Muscle layer of colon (tissue), 2 donors: Measurements from ENCODE around the gene LAMA1.

Experiments
- H3K27ac ChIP-seq: one replicate; pipeline ENCODE4 v1.7.0; 2013; ENCODE audit warnings: low read depth, mild to moderate bottlenecking, low read length, moderate library complexity
- H3K27me3 ChIP-seq, 2 donors: one replicate each; pipeline ENCODE4 v1.7.0; 2013; ENCODE audit warnings: low read length in 2 of 2, mild to moderate bottlenecking in 2 of 2; ENCODE audit not compliant: insufficient read depth in 2 of 2, control insufficient read depth in 1 of 2
- H3K36me3 ChIP-seq: one replicate; pipeline ENCODE4 v1.7.0; 2013; ENCODE audit warnings: mild to moderate bottlenecking, low read length; ENCODE audit not compliant: insufficient read depth
- H3K4me1 ChIP-seq: one replicate; pipeline ENCODE4 v1.7.0; 2013; ENCODE audit warnings: mild to moderate bottlenecking, low read length; ENCODE audit not compliant: insufficient read depth
- H3K4me3 ChIP-seq, 2 donors: one replicate each; pipeline ENCODE4 v1.7.0; 2013; ENCODE audit warnings: low read length in 2 of 2, low read depth in 1 of 2, mild to moderate bottlenecking in 1 of 2, moderate library complexity in 1 of 2
- H3K9ac ChIP-seq: one replicate; pipeline ENCODE4 v1.7.0; 2013; ENCODE audit warnings: low read length
- H3K9me3 ChIP-seq: one replicate; pipeline ENCODE4 v1.7.0; 2013; ENCODE audit warnings: mild to moderate bottlenecking, low read length
- donor health status: abdominal sarcoma.
- donor health status: Adenocarcinoma of cecum.

LAMA1 gene

DNA sequence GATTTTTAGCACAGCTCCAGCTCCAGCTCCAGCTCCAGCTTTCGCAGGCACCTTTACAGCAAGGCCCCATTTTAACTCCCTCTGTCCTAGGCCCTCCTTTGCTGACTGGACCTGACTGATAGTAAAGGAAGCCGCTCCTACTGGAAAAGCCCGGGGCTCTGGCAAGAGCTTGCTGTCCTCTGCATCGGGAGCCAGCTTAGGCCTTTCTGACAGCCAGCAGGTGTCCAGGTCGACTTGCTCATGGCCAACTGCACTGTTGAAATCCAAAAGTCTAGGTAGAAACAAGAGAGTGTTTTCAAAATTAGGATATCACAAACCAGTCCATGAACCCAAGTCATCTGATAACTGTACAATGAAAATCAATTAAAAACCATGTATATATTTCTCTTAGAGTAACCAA is 161.1 kb downstream of the LAMA1 start:
- no peak overlapping the region for H3K4me3 ChIP-seq
- no peak overlapping the region for H3K27ac ChIP-seq
- no peaks in the 10 kb centered on the region for H3K36me3 ChIP-seq
- no peaks in the 10 kb centered on the region for H3K4me1 ChIP-seq
- no peak overlapping the region for H3K9ac ChIP-seq
- H3K9me3 ChIP-seq = no peaks in the 10 kb centered on the region
- H3K27me3 ChIP-seq = no peaks in the 10 kb centered on the region

DNA sequence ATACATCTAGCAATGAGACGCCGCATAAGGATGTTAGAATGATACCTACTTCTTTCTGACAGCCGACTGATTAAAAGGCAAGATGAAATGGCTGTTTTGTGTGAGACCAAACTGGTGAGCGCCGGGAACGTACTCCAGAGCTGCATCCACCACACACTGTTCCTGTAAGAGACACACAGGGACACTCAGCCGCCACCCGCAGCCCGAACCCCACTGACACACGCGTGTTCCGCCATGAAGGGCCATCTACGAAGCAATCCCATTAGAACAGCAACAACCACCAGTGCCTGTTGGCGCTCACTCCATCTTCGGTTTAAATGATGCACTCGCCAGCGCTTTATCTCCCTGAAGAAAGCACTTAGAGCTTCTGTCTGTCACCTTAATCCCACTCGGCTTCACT is 162.3 kb downstream of the LAMA1 start:
- Histone ChIP-seq H3K9ac (no peak overlapping the region), H3K27me3 (no peaks in the 10 kb centered on the region), H3K4me1 (no peaks in the 10 kb centered on the region), H3K27ac (no peak overlapping the region), H3K36me3 (no peaks in the 10 kb centered on the region), H3K9me3 (no peaks in the 10 kb centered on the region), H3K4me3 (no peak overlapping the region)

DNA sequence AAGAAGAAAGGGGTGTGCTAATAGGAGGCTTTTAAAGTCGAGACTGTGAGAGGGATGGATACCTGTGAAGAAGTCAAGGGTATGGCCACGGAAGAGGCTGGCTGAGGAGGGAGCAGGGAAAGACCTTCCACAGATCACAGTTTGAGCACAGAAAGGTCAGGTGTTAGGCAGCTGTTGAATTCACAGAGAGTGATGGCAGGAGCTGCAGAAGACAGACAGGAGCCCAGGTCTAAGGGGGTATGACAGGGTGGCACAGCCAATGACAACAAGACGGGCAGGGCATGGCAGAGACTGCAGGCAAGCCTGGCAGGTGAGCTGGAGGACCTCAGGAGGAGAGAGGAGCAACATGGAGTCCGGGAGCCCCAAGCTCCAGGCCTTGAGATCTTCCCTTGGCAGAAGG is 163.1 kb downstream of the LAMA1 start:
- Histone ChIP-seq H3K4me1 (no peaks in the 10 kb centered on the region), H3K27ac (no peak overlapping the region), H3K9ac (no peak overlapping the region), H3K36me3 (no peaks in the 10 kb centered on the region), H3K4me3 (no peak overlapping the region), H3K9me3 (no peaks in the 10 kb centered on the region), H3K27me3 (no peaks in the 10 kb centered on the region)

DNA sequence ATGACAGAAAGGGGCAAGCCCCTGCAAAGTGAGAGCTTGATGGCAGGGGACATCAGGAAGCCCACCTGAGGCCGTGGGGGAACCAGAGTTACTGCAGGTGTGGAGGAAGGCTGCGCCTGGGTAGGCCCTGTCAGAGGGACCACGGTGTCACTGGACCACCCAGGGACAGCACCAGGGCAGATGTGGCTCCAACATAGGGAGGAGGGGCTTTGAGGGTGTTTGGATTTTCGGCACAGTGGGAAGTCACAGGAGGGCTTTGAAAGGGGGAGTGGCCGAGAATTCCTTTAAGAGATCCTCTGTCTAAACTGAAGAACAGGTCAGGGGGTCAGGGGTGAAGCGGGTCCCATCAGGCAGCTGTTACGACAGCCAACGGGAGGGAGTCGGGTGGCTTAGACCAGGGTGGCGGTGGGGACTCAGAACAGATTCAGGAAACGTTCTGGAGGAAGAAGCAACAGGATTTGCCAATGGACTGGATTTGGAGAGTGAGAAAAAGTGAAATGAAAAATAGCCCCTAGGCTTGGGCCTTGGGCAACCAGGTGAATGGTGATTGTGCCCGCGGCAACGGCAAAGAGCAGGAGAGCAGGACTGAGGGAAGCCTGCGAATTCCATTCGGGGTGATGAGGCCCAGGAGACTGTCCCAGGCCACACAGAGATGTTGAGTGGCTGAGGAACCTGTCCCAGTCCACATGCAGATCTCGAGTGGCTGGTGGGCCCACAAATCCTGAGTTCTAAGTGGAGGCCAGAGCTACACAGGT is 166.1 kb downstream of the LAMA1 start:
- no peaks in the 10 kb centered on the region for H3K9me3 ChIP-seq
- H3K36me3 ChIP-seq = no peaks in the 10 kb centered on the region
- H3K4me1 ChIP-seq = no peaks in the 10 kb centered on the region
- no peak overlapping the region for H3K4me3 ChIP-seq
- no peaks in the 10 kb centered on the region for H3K27me3 ChIP-seq
- H3K27ac ChIP-seq = no peak overlapping the region
- H3K9ac ChIP-seq = no peak overlapping the region

DNA sequence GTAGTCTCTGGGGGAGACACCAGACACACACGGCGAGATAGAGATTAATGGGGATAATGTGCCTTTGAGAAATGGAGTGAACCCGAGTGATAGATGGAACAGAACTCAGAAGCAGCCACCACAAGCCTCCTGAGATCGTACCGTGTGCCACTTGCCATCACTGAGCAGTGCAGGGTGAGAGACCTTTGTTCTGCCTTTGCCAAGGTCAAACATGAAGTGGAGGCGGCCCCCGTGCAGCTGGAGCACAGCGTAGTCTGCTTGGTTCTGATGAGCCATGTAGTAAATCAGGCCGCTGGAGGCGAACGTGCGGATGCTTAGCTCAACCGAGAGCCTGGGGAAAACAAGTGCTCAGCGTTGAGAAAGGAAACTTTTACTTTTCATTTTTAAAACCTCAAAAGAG is 167.0 kb downstream of the LAMA1 start:
- Histone ChIP-seq H3K9ac (no peak overlapping the region), H3K4me1 (no peaks in the 10 kb centered on the region), H3K27me3 (no peaks in the 10 kb centered on the region), H3K4me3 (no peak overlapping the region), H3K9me3 (no peaks in the 10 kb centered on the region), H3K27ac (no peak overlapping the region), H3K36me3 (no peaks in the 10 kb centered on the region)

DNA sequence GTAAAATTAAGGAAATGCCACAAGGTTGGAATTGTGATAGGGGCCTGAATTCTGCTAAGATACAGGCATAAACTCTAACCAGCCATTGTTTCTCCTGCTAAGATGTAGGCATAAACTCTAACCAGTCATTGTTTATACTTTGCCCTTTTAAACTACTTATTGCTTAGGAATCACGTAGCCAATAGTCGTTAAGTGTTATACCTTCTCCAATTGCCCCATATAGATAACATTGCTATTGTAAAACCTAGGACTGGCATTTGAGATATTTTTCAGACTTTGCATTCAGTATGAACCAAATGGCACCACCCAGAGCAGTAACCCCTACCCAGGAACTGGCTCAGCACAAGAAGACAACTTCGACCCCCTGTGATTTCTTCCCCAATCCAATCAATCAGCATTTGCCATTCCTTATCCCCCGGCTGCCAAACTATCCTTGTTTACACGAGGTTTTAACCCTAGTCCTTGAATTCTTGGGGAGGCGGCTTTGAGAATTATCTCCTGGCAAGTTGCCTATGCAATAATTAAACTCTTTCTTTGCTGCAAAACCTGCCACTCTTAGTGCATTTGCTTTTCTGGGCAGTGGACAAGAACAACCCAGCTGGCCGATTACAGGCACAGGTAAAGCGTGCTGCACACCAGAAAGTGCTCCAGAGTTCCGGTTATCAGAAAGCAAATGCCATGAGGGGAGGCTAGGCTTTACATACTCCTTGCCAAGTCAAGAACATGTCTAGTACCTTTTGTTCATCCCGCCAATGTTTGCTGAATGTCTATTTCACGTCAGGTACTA is 167.6 kb downstream of the LAMA1 start:
- no peaks in the 10 kb centered on the region for H3K4me1 ChIP-seq
- H3K9me3 ChIP-seq = no peaks in the 10 kb centered on the region
- no peak overlapping the region for H3K4me3 ChIP-seq
- H3K36me3 ChIP-seq = no peaks in the 10 kb centered on the region
- H3K27ac ChIP-seq = no peak overlapping the region
- H3K27me3 ChIP-seq = no peaks in the 10 kb centered on the region
- H3K9ac ChIP-seq = no peak overlapping the region

DNA sequence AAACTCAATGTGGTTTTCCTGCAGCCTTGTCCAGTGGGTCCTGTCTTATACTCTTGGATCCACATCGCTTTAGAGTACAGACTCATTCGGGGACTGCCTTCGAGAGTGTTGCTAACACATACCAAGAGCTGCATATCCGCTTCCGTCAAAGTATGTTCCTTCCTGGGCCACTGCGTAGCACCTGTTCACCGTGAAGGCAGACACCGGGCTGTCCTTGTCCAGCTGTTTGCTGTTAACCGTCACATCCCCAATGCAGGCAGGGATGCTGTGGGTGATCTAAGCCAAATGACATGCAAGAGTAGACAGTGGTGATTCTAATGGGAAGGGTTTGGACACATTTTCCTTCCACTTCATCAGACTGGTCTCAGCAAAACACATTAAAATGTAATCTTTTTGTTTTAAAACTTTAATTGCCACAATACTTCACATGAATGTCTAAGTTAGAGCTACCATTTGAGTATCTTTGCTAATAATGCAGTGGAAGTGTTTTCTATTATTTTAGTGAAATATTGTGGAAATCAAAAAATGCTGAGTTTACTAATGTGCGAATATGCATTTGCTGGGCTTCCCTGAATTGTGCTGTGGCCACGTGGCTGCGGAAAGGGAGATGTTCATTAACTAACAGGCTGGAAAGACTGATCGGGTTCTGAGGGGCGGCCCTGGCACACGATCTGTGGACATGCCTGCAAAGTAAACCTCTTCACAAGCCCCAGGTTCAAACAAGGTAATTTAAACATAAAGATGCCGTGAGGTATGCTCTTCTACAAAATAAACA is 169.1 kb downstream of the LAMA1 start:
- H3K4me3 ChIP-seq = no peak overlapping the region
- H3K27ac ChIP-seq = no peak overlapping the region
- no peak overlapping the region for H3K9ac ChIP-seq
- no peaks in the 10 kb centered on the region for H3K36me3 ChIP-seq
- no peaks in the 10 kb centered on the region for H3K4me1 ChIP-seq
- no peaks in the 10 kb centered on the region for H3K9me3 ChIP-seq
- no peaks in the 10 kb centered on the region for H3K27me3 ChIP-seq

DNA sequence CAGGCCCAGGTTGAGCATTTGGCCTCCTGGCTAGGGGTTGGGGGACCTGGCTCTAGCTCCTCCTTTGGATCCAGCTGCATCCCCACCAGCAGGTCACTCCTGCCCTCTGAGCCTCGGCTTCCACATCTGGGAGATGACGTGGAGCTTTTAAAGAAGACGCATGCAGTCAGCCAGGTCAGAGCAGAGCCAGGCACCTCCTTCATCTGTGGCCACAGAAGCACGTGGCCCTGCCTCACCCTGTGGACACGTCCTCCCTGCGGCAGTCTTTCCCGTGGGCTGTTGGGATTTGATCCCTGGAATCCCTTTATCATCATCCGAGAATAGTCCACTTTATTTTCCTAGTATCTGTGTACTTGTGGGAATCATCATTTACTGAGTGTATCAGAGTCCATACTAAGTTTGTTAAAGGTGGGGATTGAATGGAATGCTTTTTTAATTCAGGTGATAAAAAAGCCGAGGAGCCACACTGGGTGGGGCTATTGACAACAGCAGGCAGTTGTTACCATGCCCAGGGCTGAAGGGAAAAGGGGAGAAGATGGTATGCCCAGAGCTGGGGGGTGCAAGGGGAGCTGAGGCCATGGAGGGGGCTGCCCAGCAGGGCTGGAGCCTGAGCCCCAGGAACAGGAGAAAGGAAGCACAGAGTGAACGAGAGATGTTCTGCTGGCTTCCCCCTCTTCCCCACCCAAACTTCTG is 170.1 kb downstream of the LAMA1 start:
- H3K9ac ChIP-seq = no peak overlapping the region
- H3K4me3 ChIP-seq = no peak overlapping the region
- no peaks in the 10 kb centered on the region for H3K9me3 ChIP-seq
- H3K27ac ChIP-seq = no peak overlapping the region
- no peaks in the 10 kb centered on the region for H3K27me3 ChIP-seq
- H3K36me3 ChIP-seq = no peaks in the 10 kb centered on the region
- no peaks in the 10 kb centered on the region for H3K4me1 ChIP-seq

DNA sequence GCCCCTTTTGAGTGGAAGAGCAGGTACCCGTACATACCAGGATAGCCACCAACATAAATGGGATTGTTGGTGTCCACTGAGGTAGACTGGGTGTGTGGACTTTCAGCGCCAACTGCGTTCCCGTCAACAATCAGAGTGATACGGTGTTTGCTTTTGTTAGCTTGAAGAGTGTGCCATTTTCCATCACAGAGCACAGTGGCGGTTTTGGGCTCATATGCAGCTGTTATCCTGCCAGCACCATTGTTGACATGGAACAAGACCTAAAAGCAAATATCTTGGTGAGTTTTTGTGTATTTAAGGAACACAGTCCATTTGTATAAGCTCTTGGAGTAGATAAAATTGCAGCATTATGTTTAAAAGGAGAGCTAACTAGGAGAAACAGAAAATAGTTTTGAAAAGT is 174.5 kb downstream of the LAMA1 start:
- Histone ChIP-seq H3K27ac (no peak overlapping the region), H3K4me1 (no peaks in the 10 kb centered on the region), H3K9ac (no peak overlapping the region), H3K4me3 (no peak overlapping the region), H3K36me3 (no peaks in the 10 kb centered on the region), H3K9me3 (no peaks in the 10 kb centered on the region), H3K27me3 (no peaks in the 10 kb centered on the region)

DNA sequence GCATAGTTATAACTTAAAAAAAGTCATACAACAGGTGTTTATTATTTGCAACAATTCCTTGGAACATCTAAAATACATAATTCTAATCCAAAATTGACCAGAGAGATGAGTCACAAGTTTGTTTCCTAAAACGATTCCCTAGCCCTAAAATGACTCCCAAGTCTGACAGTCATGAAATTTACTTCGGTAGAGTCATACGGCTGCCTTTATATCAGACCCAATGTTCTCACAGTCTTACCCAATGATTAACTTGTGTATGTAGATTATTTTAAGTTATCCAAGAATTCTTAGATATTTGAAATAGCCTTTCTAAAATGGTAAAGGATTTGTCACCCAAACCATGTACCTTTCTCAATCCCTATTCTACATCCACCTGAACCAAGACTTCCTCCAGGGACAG is 174.9 kb downstream of the LAMA1 start:
- H3K36me3 ChIP-seq = no peaks in the 10 kb centered on the region
- no peaks in the 10 kb centered on the region for H3K27me3 ChIP-seq
- no peak overlapping the region for H3K9ac ChIP-seq
- no peaks in the 10 kb centered on the region for H3K4me1 ChIP-seq
- H3K4me3 ChIP-seq = no peak overlapping the region
- H3K9me3 ChIP-seq = no peaks in the 10 kb centered on the region
- no peak overlapping the region for H3K27ac ChIP-seq

DNA sequence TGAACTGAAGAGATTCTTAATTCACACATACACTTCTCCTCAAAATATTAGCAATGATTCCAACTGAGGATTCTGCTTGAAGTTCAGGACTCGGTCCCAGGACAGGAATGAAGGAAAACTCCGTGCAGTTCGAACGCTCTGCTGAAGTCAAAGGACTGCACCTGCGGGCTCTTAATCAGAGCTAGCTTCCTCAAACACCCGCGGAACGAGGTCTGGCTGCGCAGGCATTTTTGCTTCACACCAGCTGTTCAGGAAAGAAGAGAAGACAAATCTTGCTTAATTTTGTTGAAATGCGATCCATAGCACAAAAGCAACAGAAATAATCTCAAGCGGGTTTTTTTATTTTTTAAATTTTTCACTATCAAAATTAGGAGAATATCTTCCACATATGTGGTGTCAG is 175.6 kb downstream of the LAMA1 start:
- Histone ChIP-seq H3K27me3 (no peaks in the 10 kb centered on the region), H3K27ac (no peak overlapping the region), H3K36me3 (no peaks in the 10 kb centered on the region), H3K9me3 (no peaks in the 10 kb centered on the region), H3K4me3 (no peak overlapping the region), H3K4me1 (no peaks in the 10 kb centered on the region), H3K9ac (no peak overlapping the region)
